ENCODE data around the gene AUTS2. TPM values are rescaled to one million over a fixed set of nuclear protein-coding genes. Genes with fewer than 3 reads are reported as not detected.

The AUTS2 gene
- polyA plus RNA-seq, 1 donor (not counting 4 experiments of a cell fraction or from before 2014, with no cell fraction given) = 4.7 TPM

GRCh38 chr7:70701477-70701876, 1103.2 kb downstream of the AUTS2 start:
- peaks cover 98% of the 10 kb centered on the region for H3K79me2 ChIP-seq (ENCODE audit: control insufficient read depth, insufficient read depth, low read length)
- H3K27ac ChIP-seq (ENCODE audit: control insufficient read depth, insufficient read depth, low read length) = no peak overlapping the region
- H4K20me1 ChIP-seq (ENCODE audit: control insufficient read depth, extremely low read depth, insufficient read depth, low read length) = no peaks in the 10 kb centered on the region

GRCh38 chr7:70701991-70702390, 1103.7 kb downstream of the AUTS2 start:
- dilution Hi-C loops (cut with MboI; ENCODE audit: extremely low pct_ligation_motif_present, low sequenced_read_pairs) = no loop called here
- peaks cover 4 to 25% of the 10 kb centered on the region in 2 experiments for H3K36me3 ChIP-seq (ENCODE audit: control insufficient read depth in 2 of 2, extremely low read depth in 1 of 2, insufficient read depth in 2 of 2, low read length in 2 of 2)
- H3K27ac ChIP-seq (ENCODE audit: control insufficient read depth, insufficient read depth, low read length) = no peak overlapping the region
- no peak overlapping the region for H3K4me2 ChIP-seq (ENCODE audit: control insufficient read depth, extremely low read depth, insufficient read depth, low read depth, low read length)
- FAIRE-seq (no peak), DNase-seq (ENCODE audit: low read depth, low spot score) (no peak)
- no peaks in the 10 kb centered on the region for H3K9me3 ChIP-seq (ENCODE audit: control insufficient read depth, low read depth, low read length)
- no peaks in the 10 kb centered on the region for H4K20me1 ChIP-seq (ENCODE audit: control insufficient read depth, extremely low read depth, insufficient read depth, low read length)
- TF ChIP-seq, protein P1, sequence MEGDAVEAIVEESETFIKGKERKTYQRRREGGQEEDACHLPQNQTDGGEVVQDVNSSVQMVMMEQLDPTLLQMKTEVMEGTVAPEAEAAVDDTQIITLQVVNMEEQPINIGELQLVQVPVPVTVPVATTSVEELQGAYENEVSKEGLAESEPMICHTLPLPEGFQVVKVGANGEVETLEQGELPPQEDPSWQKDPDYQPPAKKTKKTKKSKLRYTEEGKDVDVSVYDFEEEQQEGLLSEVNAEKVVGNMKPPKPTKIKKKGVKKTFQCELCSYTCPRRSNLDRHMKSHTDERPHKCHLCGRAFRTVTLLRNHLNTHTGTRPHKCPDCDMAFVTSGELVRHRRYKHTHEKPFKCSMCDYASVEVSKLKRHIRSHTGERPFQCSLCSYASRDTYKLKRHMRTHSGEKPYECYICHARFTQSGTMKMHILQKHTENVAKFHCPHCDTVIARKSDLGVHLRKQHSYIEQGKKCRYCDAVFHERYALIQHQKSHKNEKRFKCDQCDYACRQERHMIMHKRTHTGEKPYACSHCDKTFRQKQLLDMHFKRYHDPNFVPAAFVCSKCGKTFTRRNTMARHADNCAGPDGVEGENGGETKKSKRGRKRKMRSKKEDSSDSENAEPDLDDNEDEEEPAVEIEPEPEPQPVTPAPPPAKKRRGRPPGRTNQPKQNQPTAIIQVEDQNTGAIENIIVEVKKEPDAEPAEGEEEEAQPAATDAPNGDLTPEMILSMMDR (optimal IDR thresholded peaks at IDR 0.05 in 1 of 3, IDR thresholded peaks at IDR 0.05 in 1 of 3, conservative IDR thresholded peaks at IDR 0.05 in 1 of 3; ENCODE audit: extremely low read depth in 1 of 3, insufficient read depth in 2 of 3, low read length in 3 of 3) = no peak
- no peak for TF ChIP-seq EZH2 (IDR thresholded peaks at IDR 0.05; ENCODE audit: low read length)
- no peak overlapping the region for H3K4me3 ChIP-seq (ENCODE audit: control insufficient read depth in 2 of 3, extremely low read depth in 1 of 3, insufficient read depth in 2 of 3, low read depth in 1 of 3, low read length in 3 of 3)
- no peak overlapping the region for H2AFZ ChIP-seq (ENCODE audit: control insufficient read depth, low read length)
- no peaks in the 10 kb centered on the region for H3K9me1 ChIP-seq (ENCODE audit: control insufficient read depth, extremely low read depth, insufficient read depth, low read length)
- no peaks in the 10 kb centered on the region for H3K27me3 ChIP-seq (ENCODE audit: control insufficient read depth, extremely low read depth, insufficient read depth, low read length)
- H3K4me1 ChIP-seq (ENCODE audit: control insufficient read depth, extremely low read depth, insufficient read depth, low read length) = peaks cover 23% of the 10 kb centered on the region
- H3K9ac ChIP-seq (ENCODE audit: control insufficient read depth, extremely low read depth, insufficient read depth, low read length) = no peak overlapping the region
- peaks cover 98% of the 10 kb centered on the region for H3K79me2 ChIP-seq (ENCODE audit: control insufficient read depth, insufficient read depth, low read length)

More at GRCh38 chr7:70701477-70701876, 1103.2 kb downstream of the AUTS2 start:
- FAIRE-seq = no peak
- Histone ChIP-seq H3K36me3 (ENCODE audit: control insufficient read depth in 2 of 2, extremely low read depth in 1 of 2, insufficient read depth in 2 of 2, low read length in 2 of 2) (peaks cover 4 to 23% of the 10 kb centered on the region in 2 experiments), H3K9me3 (ENCODE audit: control insufficient read depth, low read depth, low read length) (no peaks in the 10 kb centered on the region), H3K4me3 (ENCODE audit: control insufficient read depth in 2 of 3, extremely low read depth in 1 of 3, insufficient read depth in 2 of 3, low read depth in 1 of 3, low read length in 3 of 3) (no peak overlapping the region), H3K4me1 (ENCODE audit: control insufficient read depth, extremely low read depth, insufficient read depth, low read length) (peaks cover 25% of the 10 kb centered on the region), H3K4me2 (ENCODE audit: control insufficient read depth, extremely low read depth, insufficient read depth, low read depth, low read length) (no peak overlapping the region), H3K9me1 (ENCODE audit: control insufficient read depth, extremely low read depth, insufficient read depth, low read length) (no peaks in the 10 kb centered on the region), H2AFZ (ENCODE audit: control insufficient read depth, low read length) (no peak overlapping the region), H3K9ac (ENCODE audit: control insufficient read depth, extremely low read depth, insufficient read depth, low read length) (no peak overlapping the region), H3K27me3 (ENCODE audit: control insufficient read depth, extremely low read depth, insufficient read depth, low read length) (no peaks in the 10 kb centered on the region)
- dilution Hi-C loops (cut with MboI; ENCODE audit: extremely low pct_ligation_motif_present, low sequenced_read_pairs) = no loop called here
- no peak for TF ChIP-seq EZH2 (IDR thresholded peaks at IDR 0.05; ENCODE audit: low read length)
- TF ChIP-seq, protein P1 (optimal IDR thresholded peaks at IDR 0.05 in 1 of 3, IDR thresholded peaks at IDR 0.05 in 1 of 3, conservative IDR thresholded peaks at IDR 0.05 in 1 of 3; ENCODE audit: extremely low read depth in 1 of 3, insufficient read depth in 2 of 3, low read length in 3 of 3) = no peak
- no peak for DNase-seq (ENCODE audit: low read depth, low spot score)
